Measurements from ENCODE around the gene MYO1C.

- no peak for TF ChIP-seq CTCF (IDR thresholded peaks at IDR 0.05)
- no peak for TF ChIP-seq POLR2A (IDR thresholded peaks at IDR 0.05)
- peak; percentile 31 for TF ChIP-seq POLR2AphosphoS5 (IDR thresholded peaks at IDR 0.05)
Measured at GRCh38 chr17:1434150-1434549, 58.3 kb downstream of the MYO1C start.
